ENCODE data around the gene ANKRD40CL.

- TF ChIP-seq EZH2phosphoT487 (IDR thresholded peaks at IDR 0.05; ENCODE audit: insufficient read depth, low read depth) (no peak), EZH2 (IDR thresholded peaks at IDR 0.05; ENCODE audit: insufficient read depth, poor library complexity, severe bottlenecking) (no peak)
Measured at GRCh38 chr17:50778471-50778870, 11.2 kb upstream of the ANKRD40CL start.
